ENCODE results near the gene RBP2.

RBP2 gene

GRCh38 chr3:139466360-139466759, 10.0 kb downstream of the RBP2 start:
- no peak for DNase-seq
- in situ Hi-C loops (cut with HindIII; ENCODE audit: low pct_ligation_motif_present, low sequenced_read_pairs), result no loop called here
- Histone ChIP-seq H3K27me3 (replicated peaks) (no peaks in the 10 kb centered on the region), H3K27ac (no peak overlapping the region), H3K36me3 (replicated peaks) (no peaks in the 10 kb centered on the region), H3K4me3 (ENCODE audit: low read depth, low read length) (no peak overlapping the region)
- TF ChIP-seq CTCF (IDR thresholded peaks at IDR 0.05; ENCODE audit: low read depth, low read length, missing control alignments), result no peak

- H3K36me3 ChIP-seq (replicated peaks), result no peaks in the 10 kb centered on the region
- no peak for DNase-seq
- in situ Hi-C loops (cut with HindIII; ENCODE audit: low pct_ligation_motif_present, low sequenced_read_pairs), result no loop called here
- no peaks in the 10 kb centered on the region for H3K27me3 ChIP-seq (replicated peaks)
- TF ChIP-seq CTCF (IDR thresholded peaks at IDR 0.05; ENCODE audit: low read depth, low read length, missing control alignments), result no peak
- H3K27ac ChIP-seq, result no peak overlapping the region
- no peak overlapping the region for H3K4me3 ChIP-seq (ENCODE audit: low read depth, low read length)
Measured at GRCh38 chr3:139465636-139466035, 10.7 kb downstream of the RBP2 start.

GRCh38 chr3:139463466-139463865, 12.8 kb downstream of the RBP2 start:
- no peak for DNase-seq
- H3K36me3 ChIP-seq (replicated peaks), result no peaks in the 10 kb centered on the region
- no peak for TF ChIP-seq CTCF (IDR thresholded peaks at IDR 0.05; ENCODE audit: low read depth, low read length, missing control alignments)
- in situ Hi-C loops (cut with HindIII; ENCODE audit: low pct_ligation_motif_present, low sequenced_read_pairs), result no loop called here
- H3K4me3 ChIP-seq (ENCODE audit: low read depth, low read length), result no peak overlapping the region
- H3K27me3 ChIP-seq (replicated peaks), result no peaks in the 10 kb centered on the region
- H3K27ac ChIP-seq, result no peak overlapping the region

- TF ChIP-seq CTCF (IDR thresholded peaks at IDR 0.05; ENCODE audit: low read depth, low read length, missing control alignments), result no peak
- Histone ChIP-seq H3K27ac (no peak overlapping the region), H3K27me3 (replicated peaks) (no peaks in the 10 kb centered on the region), H3K36me3 (replicated peaks) (no peaks in the 10 kb centered on the region), H3K4me3 (ENCODE audit: low read depth, low read length) (no peak overlapping the region)
- in situ Hi-C loops (cut with HindIII; ENCODE audit: low pct_ligation_motif_present, low sequenced_read_pairs), result no loop called here
- no peak for DNase-seq
Measured at GRCh38 chr3:139460529-139460928, 15.8 kb downstream of the RBP2 start.

GRCh38 chr3:139460076-139460475, 16.2 kb downstream of the RBP2 start:
- no peaks in the 10 kb centered on the region for H3K27me3 ChIP-seq (replicated peaks)
- TF ChIP-seq CTCF (IDR thresholded peaks at IDR 0.05; ENCODE audit: low read depth, low read length, missing control alignments), result no peak
- in situ Hi-C loops (cut with HindIII; ENCODE audit: low pct_ligation_motif_present, low sequenced_read_pairs), result no loop called here
- H3K27ac ChIP-seq, result no peak overlapping the region
- H3K4me3 ChIP-seq (ENCODE audit: low read depth, low read length), result no peak overlapping the region
- no peak for DNase-seq
- no peaks in the 10 kb centered on the region for H3K36me3 ChIP-seq (replicated peaks)

GRCh38 chr3:139458348-139458747, 18.0 kb downstream of the RBP2 start:
- no peaks in the 10 kb centered on the region for H3K36me3 ChIP-seq (replicated peaks)
- no peak for DNase-seq
- in situ Hi-C loops (cut with HindIII; ENCODE audit: low pct_ligation_motif_present, low sequenced_read_pairs), result no loop called here
- H3K4me3 ChIP-seq (ENCODE audit: low read depth, low read length), result no peak overlapping the region
- H3K27me3 ChIP-seq (replicated peaks), result no peaks in the 10 kb centered on the region
- no peak for TF ChIP-seq CTCF (IDR thresholded peaks at IDR 0.05; ENCODE audit: low read depth, low read length, missing control alignments)
- H3K27ac ChIP-seq, result no peak overlapping the region
